ENCODE measurements around the gene RNPEP.
"Not testable (repeated sequence)": the region's sequence is repeated elsewhere in the genome, so short reads cannot be mapped to it uniquely, and the experiment has no call there.

Gene RNPEP

GRCh38 chr1:202037706-202038296 lies 55.4 kb downstream of the RNPEP start:
- DNase-seq (ENCODE audit: low read depth), result peak; percentile 83

DNA sequence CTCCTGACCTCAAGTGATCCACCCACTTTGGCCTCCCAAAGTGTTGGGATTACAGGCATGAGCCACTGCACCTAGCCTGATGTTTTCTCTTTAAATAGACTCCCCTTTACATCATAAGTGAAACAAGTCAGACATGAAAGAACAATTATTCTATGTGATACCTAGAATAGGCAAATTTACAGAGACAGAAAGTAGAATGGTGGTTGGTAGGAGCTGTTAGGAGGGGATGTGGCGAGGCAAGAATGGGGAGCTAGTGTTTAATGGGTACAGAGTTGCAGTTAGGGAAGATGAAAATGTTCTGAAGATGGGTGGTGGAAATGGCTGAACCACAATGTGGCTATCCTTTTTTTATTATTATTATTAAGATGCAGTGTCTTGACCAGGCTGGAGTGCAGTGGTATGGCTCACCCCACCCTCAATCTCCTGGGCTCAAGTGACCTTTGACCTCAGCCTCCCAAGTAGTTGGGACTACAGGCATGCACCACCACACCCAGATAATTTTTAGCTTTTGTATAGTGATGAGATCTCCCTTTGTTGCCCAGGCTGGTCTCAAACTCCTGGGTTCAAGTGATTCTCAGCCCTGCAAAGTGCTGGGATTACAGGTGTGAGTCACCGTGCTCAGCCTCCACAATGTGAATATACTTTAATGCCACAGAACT lies 56.4 kb downstream of the RNPEP start:
- DNase-seq (ENCODE audit: low read depth), result no peak

DNA sequence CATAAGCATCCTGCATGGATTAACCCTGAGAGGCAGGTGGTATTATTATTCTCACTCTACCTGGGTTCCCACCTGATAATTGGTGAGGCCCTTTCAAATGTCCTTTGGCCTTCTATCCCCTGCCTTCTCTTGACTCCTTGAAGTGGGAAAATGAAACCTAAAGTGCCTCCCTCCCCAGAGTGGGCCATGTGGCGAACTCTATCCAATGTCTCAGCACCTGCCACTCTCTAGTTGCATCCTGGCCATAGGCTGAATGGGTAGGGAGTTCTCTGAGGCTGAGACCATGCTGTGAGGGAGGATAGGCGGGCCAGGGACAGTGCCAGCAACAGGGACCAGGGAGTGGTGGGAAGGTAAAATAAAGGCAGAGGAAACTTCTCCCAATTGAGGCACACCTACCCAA lies 63.3 kb downstream of the RNPEP start:
- DNase-seq (ENCODE audit: low read depth), result no peak

DNA sequence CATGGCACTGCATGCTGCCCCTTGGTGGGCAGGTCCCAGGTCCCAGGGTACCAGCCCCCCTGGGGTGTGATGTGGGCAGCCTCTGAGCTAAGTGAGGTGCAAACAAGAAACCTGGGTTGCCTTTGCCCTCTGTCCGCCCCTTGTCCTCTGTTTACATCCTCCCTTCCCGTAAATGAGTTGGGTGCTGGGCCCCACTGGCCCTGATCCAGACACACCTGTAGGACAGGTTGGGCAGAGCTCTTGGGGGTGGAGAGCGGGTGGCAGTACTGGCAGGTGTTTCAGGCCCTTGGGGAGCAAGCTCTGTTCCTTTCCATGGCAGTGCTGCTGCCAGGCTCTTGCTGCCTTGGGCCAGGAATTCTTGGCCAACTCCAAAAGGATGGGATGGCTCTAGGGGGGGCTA lies 63.8 kb downstream of the RNPEP start:
- no peak for DNase-seq (ENCODE audit: low read depth)

DNA sequence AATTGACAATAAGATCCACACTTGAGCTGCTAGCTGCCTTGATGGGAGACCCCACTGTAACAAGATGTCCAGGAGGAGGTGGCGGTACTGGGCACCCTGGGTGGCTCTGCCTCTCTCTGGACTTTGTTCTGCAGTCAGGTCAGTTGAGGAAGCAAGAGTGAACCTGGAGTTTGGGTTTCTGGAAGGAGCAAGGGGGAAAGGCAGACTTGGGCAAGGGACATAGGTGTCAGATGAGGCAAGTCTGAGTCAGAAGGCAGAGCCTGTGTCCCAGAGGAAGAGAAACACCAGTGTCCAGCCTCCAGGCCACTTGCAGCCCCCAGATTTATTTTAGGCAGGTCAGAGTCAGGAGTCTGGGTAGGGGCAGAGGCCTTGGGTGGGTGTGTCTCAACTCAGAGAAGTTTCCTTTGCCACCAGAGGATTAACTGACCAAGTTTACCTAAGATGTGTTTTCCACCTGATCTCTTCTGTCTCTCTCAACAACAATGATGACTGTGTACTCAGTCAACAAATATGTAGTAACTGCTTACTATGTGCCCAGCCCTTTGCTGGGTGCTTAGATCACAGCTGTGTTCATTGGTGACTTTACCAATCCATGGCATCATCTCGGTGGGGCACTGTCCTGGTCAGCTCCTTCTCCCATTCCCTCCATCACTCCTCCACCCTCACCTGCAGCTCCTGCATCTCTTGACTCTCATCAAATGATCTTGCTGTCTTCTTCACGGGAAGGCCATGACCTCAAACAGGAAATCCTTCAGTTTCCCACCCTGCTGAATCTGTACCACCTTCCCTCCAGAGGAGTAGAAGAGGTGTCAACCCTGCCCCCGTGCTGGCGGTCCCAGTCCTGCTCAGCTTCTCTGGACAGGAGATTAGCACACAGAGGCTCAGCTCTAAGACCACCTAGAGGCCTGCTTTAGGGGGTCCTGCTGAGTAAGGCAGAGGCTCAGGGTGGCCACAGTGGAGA lies 64.6 kb downstream of the RNPEP start:
- DNase-seq (ENCODE audit: low read depth), result no peak

GRCh38 chr1:202047977-202048376 lies 65.5 kb downstream of the RNPEP start:
- no peak for DNase-seq (ENCODE audit: low read depth)

DNA sequence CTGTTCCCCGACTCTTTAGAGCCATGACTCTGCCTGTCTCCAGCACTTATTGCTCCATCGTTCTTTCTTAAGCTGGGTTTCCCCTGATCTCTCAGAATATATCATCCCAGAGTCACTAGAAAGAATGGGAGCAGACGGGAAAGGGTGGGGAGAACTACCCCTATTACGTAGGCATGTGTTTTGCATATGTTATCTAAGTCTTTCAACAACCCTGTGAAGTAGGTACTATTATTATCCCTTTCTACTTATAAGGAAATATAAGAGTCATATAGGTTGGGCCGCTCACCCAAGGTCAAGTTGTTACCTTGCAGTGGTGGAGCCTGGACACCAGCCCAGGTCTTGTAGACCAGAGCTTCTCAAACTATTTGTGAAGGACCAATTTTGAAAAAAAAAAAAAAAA lies 66.7 kb downstream of the RNPEP start:
- peak; percentile 92 for DNase-seq (ENCODE audit: low read depth)

GRCh38 chr1:202054094-202054493 lies 71.6 kb downstream of the RNPEP start:
- no peak for DNase-seq (ENCODE audit: low read depth)

DNA sequence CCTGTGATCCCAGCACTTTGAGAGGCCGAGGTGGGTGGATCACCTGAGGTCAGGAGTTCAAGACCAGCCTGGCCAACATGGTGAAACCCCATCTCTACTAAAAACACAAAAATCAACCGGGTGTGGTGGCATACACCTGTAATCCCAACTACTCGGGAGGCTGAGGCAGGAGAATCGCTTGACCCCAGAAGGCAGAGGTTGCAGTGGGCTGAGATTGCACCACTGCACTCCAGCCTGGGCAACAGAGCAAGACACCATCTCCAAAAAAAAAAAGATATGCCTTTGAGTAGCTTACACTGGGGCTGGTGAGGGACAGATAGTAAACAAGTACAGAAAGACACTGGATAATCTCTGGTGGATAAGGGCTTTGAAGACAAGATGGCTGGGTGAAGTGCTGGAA lies 72.2 kb downstream of the RNPEP start:
- not testable (repeated sequence) for DNase-seq (ENCODE audit: low read depth)
